GM04504 (cell line): Measurements from ENCODE around the gene GSG1.

ENCODE experiments used
- DNase-seq: peaks from one replicate; pipeline ENCODE4 v3.0.0-alpha.2; 2012; ENCODE audit warnings: low read depth

GSG1 gene

GRCh38 chr12:13119826-13120225, 16.4 kb upstream of the GSG1 start:
- DNase-seq = no peak

- no peak for DNase-seq
Observed at GRCh38 chr12:13117029-13117428, 13.6 kb upstream of the GSG1 start.

GRCh38 chr12:13116259-13116658, 12.8 kb upstream of the GSG1 start:
- DNase-seq = no peak

GRCh38 chr12:13114251-13115052, 11.0 kb upstream of the GSG1 start:
- no peak for DNase-seq

GRCh38 chr12:13112968-13113367, 9.5 kb upstream of the GSG1 start:
- no peak for DNase-seq

DNA sequence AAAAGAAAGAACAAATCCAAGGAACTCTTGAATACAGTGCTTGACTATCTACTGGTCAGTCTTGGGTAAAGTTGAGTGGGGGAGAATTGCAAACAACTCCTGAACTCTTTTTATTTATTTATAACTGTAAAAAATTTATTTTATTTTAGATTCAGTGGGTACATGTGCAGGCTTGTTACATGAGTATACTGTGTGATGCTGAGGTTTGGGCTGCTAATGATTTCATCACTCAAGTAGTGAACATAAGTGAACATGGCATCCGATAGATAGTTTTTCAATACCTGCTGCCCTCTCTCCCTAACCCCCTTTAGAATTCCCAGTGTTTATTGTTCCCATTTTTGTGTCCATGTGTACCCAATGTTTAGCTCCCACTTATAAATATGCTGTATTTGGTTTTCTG, 3.2 kb upstream of the GSG1 start:
- DNase-seq = no peak

- DNase-seq = no peak
Observed at GRCh38 chr12:13105781-13106180, 2.3 kb upstream of the GSG1 start.

GRCh38 chr12:13104409-13104808, 942 bp upstream of the GSG1 start:
- DNase-seq = no peak

DNA sequence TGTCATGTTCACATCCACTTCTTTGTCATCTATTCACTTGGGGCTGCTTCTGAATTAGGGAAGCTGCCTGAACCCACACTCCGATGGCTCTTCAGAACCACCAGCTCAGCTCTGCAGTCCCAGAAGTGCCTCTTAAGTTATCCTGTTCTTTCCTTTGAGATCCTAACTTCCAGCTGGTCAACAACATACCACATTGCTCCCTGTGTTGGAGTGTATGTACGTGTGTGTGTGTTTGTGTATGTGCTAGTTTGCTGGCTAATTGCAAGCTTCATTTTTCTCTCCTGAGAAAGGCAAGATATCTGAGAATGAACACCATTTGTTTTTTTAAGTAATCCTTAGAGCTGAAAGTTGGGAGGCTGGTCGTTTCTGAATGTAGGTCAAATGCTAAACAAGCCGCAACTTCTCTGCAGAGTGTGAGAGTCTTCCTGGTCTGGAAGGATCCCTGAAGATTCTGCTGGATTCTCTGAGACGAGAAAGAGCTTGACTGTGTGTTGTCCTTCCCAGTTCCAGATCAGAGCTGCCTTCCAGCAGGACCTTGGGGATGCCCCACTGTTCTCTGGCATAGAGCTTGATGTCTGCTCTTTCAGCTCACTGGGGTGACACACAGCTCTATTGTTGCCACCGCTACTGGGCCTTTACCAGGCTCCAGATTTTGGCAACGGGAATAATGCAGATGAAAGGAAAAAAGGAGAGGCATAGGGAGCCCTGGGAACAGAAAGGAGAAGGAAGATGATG, 839 bp downstream of the GSG1 start:
- DNase-seq = no peak

DNA sequence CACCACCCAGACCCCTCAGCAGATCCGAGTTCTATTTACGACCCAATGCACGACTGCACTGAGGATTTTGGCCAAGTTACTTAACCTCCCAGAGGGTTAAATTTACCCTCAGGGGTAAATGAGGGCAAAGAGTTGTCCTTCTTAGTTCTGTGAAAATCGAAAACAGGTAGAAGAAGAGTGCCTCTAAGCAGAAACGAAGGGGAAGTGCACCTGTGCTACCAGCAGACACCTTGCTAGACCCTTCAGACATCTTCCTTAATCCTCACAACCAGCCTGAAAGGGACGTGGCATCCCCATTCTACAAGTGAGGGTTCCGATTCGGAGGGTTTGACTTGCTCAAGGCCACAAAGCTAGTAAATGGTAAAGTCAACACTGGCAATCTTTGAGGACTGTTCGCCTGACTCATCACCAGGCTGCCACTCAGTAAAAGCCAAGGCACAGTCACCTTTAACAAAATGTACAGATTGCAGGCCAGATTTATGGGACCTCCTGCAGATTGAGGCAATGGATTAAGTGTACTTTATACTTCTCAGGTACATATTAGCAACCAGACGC, 1.6 kb downstream of the GSG1 start:
- DNase-seq = no peak

DNA sequence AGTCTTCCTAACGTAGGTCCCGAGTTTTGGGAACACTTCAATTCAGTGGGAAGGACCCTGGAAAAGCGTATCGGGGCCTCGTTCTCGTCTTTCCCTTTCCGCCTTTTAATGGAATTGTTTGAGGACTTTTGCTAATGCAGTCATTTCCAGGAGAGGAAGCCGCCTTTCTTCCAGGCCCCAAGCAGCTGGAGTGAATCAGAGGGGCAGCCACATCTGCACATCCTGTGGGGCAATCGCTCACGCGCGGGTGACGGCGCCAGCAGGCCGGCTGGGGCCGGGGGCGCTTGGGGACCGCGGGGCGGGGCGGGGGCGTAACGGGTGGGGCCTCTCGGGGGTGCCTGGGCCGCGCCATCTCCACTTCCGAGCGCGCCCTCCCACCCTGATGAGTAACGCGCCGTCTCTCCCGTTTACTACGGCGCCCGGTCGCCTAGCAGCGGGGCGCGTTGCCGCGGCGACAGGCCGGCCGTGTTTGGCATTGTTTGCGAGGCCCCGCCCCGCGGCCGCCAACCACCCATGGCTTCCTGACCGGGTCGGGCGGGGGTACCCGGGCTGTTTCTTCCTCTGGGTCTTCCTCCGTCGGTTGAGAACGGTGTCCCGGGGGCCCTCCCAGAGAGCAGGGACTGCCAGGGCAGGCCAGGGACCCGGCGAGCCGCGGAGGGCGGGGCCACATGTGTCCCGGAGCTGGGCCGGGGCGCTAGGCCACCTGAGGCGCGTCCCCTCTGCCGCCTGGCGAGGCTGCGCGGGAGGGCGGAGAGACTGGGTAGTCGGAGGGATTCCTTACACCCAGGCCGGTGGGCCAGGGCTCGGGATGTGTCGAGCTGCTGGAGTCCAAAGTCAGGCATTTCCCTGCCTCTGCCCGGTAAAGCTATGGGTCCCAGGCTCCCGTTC, 2.3 kb downstream of the GSG1 start:
- DNase-seq = peak; percentile 87

DNA sequence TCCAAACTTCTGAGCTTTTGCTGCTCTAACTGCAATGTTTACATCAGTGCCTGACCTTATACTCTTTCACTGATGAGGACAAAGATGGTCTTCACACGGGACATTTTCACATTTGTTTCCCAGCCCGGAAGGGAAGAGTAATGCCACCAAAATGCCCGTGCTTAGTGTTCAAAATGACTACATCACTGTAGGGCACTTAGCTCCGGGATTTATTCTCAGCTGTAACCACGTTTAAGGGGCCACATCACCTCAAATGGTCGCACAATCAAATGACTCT, 2.9 kb downstream of the GSG1 start:
- DNase-seq = no peak

DNA sequence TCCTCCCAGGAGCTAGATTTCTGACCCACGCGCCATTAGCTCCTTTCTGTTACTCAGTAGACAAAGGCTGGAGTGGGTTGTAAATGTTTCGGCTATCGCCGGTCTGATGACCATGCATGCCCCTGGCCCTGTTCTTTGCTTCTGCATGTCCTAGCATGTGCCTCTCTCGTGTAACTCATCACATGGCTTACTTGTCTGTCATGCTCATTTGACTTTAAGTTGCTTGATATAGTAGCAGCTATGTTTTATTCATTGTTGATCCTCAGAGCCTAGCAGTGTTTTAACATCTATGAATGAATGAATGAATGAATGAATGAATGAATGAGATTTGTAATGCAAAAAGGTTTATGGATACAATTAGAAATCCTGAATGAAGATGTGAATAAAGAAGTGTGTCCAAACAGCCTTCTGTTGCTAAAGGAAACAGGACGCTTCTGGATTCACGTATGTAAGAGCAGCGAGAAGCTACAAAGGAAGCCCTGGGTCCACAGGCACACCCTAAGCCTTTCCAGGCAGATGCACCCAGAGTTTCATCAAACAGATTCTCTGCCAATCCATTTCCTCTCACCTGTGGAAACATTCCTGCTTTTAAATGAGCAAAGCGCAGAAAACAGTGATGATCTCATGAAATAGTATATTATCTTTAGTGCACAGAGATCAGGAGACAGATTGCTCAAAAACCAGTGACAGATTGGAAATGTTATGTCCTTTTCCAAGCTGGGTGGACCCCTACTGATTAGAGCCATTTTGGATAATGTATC, 3.4 kb downstream of the GSG1 start:
- DNase-seq = no peak

DNA sequence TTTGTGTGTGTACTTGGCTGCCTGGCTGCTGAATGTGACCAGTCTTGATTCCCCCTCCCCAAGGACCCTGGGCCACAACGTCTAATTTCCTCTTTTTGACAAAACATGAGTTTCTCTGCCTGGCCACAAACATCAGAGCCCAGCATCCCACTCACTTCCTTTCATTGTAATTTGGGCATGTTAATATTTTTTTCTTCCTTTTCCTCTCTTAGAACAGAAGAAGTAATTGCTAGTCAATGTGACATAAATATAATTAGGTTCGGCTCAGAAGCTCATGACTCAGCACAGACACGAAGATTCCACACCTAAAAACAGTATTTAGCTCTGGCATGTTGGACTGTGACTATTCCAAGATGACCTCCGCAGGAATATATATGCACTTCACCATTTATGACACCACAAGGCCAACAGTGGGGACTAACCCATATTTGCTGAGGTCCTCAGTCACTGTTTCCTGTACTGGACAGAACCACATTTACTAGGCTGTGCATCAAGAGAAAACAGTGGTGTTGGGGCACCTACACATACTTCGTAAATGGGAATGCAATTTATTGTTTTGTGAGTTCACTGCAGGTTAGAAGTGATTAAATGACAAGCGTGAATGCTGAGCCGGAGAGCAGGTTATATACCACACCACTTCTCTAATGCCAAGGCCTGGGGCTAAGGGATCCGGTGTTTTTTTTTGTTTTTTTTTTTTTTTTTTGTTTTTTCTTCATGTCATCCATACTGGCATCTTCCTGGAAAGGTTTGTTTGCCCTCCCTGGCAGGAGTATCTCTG, 4.2 kb downstream of the GSG1 start:
- no peak for DNase-seq

- DNase-seq = no peak
Observed at GRCh38 chr12:13097491-13098011, 5.9 kb downstream of the GSG1 start.

DNA sequence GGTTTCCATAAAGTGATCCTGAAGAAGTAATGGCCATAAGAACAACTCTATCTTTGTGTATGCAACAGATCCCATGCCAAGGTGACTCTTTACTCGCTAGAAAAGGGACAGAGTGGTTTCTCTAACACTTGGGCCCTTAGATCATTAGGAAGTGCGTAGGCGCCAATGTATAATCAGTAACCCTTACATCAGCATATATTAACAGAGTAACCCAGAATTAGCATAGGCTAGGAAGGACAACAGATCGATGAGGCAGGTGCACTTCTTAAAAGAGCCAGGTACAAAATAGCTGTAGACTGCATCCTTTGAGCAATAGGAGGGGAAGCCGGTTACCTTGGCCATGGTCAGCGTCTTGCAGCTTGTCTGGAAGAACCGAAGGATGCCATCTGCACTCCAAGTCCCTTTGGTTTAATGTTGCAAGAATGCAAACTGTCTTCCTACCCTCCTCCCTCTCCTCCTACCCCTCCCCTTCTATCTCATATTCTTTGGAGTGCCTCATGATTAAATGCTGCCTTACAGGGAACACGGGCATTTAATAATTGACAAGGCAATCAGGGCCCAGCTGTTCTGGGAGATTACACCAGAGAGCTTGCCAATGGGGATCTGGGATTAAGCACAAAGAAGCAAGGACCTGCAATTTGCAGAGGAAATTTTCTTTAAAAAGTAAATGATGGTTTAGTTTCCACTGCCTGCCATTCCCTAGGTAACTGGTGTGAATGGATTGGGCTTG, 8.0 kb downstream of the GSG1 start:
- no peak for DNase-seq

DNA sequence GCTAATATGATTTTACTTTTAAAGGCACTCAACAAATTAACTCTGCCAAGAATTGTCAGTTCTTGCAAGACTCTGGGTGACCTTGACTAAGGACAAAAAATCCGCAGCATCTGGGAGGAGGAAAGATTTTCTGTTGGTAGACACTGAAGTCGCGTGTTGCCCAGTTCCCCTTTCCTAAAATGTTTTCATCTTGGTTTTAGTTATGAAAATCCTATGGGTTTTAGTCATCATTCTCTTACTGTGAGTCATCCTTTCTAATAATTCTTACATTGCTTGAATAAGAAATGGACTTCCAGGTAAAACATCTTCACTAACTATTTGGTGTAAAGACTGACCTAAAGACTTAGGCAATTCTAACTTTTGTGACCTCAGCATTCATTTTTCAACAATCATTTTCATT, 9.1 kb downstream of the GSG1 start:
- peak; percentile 40 for DNase-seq

GRCh38 chr12:13093848-13094220, 9.6 kb downstream of the GSG1 start:
- no peak for DNase-seq

GRCh38 chr12:13093191-13093847, 10.1 kb downstream of the GSG1 start:
- no peak for DNase-seq

GRCh38 chr12:13091832-13092231, 11.6 kb downstream of the GSG1 start:
- no peak for DNase-seq
